ENCODE measurements around the gene GPX4.

GRCh38 chr19:1068009-1069001, 35.5 kb upstream of the GPX4 start:
- TF ChIP-seq CTCF (IDR thresholded peaks at IDR 0.05; ENCODE audit: poor library complexity, severe bottlenecking), result no peak
- no peak for TF ChIP-seq EP300 (conservative IDR thresholded peaks at IDR 0.05; ENCODE audit: poor library complexity, severe bottlenecking)
- TF ChIP-seq EZH2 (IDR thresholded peaks at IDR 0.05; ENCODE audit: borderline replicate concordance, insufficient read depth, low read length, poor library complexity, severe bottlenecking), result no peak
- TF ChIP-seq POLR2AphosphoS5 (IDR thresholded peaks at IDR 0.05), result no peak
- no peak for TF ChIP-seq TAF1 (IDR thresholded peaks at IDR 0.05; ENCODE audit: low read depth)
- no peak for TF ChIP-seq RAD21 (conservative IDR thresholded peaks at IDR 0.05)
